Measurements from ENCODE around the gene CD44.

GRCh38 chr11:35277827-35278226, 138.9 kb downstream of the CD44 start:
- TF ChIP-seq CTCF (IDR thresholded peaks at IDR 0.05 in 8 of 11, conservative IDR thresholded peaks at IDR 0.05 in 3 of 11) (no peak), POLR2A (IDR thresholded peaks at IDR 0.05) (no peak), POLR2AphosphoS5 (IDR thresholded peaks at IDR 0.05) (no peak)
